HFFc6 (cell line): ENCODE data around the gene DHRSX. TPM values are rescaled to one million over a fixed set of nuclear protein-coding genes. Genes with fewer than 3 reads are reported as not detected.
"Not testable (repeated sequence)": the region's sequence is repeated elsewhere in the genome, so short reads cannot be mapped to it uniquely, and the experiment has no call there.

Experiments used
- DNase-seq: peaks from one replicate; pipeline ENCODE4 v3.0.0-alpha.2; 2018
- H3K27ac Mint-ChIP-seq: 2 replicates; pipeline ENCODE4 v1.8.0; 2020; ENCODE audit warnings: mild to moderate bottlenecking, mixed read lengths
- H3K27me3 Mint-ChIP-seq: 2 replicates; pipeline ENCODE4 v1.8.0; 2021; ENCODE audit warnings: mild to moderate bottlenecking, moderate library complexity, mixed read lengths; ENCODE audit not compliant: insufficient read depth
- H3K36me3 Mint-ChIP-seq: 2 replicates; pipeline ENCODE4 v1.8.0; 2021; ENCODE audit warnings: low read depth, mixed read lengths
- H3K4me1 Mint-ChIP-seq: 2 replicates; pipeline ENCODE4 v1.8.0; 2020; ENCODE audit warnings: low read depth, mixed read lengths
- H3K4me3 Mint-ChIP-seq: 2 replicates; pipeline ENCODE4 v1.8.0; 2020; ENCODE audit warnings: mild to moderate bottlenecking, moderate library complexity, mixed read lengths
- H3K9me3 Mint-ChIP-seq: 2 replicates; pipeline ENCODE4 v1.8.0; 2020; ENCODE audit warnings: mild to moderate bottlenecking, mixed read lengths
- total RNA-seq, 6 experiments: library from RNA; stranded (reverse); fragmentation: NEBNext Ultra II Directional; extraction: Animal tissue kit (Norgen Biotek cat#: 25700); gene quantifications; 2 replicates in 1 of 6; 3 replicates in 5 of 6; pipeline ENCODE4 v1.2.3, GENCODE V29; 2021
- TF ChIP-seq, protein P1 (sequence below): fragments of 200-600 bp; sonication (generic); IDR thresholded peaks from 2 replicates; pipeline ENCODE4 v1.5.0; 2021; ENCODE audit warnings: antibody characterized with exemption, mild to moderate bottlenecking

DHRSX gene
- total RNA-seq, 6 experiments from 2014 or later: 19.6 to 27.1 (median 22.9) TPM

DNA sequence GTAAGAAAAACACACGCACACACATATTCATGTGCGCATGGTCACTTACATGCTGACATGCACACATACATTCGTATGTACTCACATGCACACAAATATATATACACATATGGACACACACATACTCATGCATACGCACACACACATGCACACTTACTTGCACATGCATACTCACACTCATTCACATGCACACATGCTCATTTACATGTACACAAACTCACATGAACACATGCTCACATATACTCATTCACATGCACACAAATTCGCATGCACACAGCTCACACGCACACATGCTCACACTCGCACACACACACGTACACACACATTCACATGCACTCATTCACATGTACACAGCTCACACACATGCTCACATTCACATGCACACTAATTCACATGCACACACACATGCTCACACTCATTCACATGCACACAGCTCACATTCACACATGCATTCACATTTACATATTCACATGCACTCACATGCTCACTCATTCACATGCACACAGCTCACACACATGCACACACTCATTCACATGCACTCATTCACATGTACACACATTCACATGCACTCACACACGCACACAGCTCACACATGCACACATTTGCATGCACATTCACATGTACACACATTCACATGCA lies 276.1 kb downstream of the DHRSX start:
- Mint-ChIP-seq H3K9me3 (peaks cover 61% of the 10 kb centered on the region), H3K4me1 (no peaks in the 10 kb centered on the region), H3K27me3 (peaks cover 2% of the 10 kb centered on the region; the same call in 1 of the 2 replicates), H3K27ac (no peak overlapping the region), H3K4me3 (no peak overlapping the region), H3K36me3 (peaks cover 50% of the 10 kb centered on the region)
- TF ChIP-seq, protein P1, sequence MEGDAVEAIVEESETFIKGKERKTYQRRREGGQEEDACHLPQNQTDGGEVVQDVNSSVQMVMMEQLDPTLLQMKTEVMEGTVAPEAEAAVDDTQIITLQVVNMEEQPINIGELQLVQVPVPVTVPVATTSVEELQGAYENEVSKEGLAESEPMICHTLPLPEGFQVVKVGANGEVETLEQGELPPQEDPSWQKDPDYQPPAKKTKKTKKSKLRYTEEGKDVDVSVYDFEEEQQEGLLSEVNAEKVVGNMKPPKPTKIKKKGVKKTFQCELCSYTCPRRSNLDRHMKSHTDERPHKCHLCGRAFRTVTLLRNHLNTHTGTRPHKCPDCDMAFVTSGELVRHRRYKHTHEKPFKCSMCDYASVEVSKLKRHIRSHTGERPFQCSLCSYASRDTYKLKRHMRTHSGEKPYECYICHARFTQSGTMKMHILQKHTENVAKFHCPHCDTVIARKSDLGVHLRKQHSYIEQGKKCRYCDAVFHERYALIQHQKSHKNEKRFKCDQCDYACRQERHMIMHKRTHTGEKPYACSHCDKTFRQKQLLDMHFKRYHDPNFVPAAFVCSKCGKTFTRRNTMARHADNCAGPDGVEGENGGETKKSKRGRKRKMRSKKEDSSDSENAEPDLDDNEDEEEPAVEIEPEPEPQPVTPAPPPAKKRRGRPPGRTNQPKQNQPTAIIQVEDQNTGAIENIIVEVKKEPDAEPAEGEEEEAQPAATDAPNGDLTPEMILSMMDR: no peak
- no peak for DNase-seq

DNA sequence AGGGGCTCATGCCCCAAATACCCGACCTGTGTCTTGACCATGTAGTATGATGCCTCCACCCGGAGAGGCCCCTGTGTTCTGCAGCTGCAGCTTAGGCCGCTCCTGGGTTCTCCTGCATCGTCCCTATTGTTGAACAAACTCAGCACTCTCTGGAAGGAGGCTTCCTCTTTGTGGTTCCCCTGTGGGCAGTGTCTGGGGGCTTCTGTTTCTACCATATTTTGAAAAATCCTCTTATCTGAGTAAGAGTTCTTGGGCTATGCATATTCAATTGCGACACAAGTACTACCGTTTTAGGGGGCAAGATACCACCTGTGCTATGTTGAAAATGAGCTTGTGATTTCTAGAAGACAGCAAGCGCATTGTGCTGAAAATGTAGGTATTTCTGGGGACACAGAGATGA lies 276.6 kb downstream of the DHRSX start:
- Mint-ChIP-seq H3K4me1 (no peaks in the 10 kb centered on the region), H3K27ac (no peak overlapping the region), H3K4me3 (no peak overlapping the region), H3K9me3 (peaks cover 67% of the 10 kb centered on the region), H3K36me3 (peaks cover 44% of the 10 kb centered on the region), H3K27me3 (peaks cover 2% of the 10 kb centered on the region)
- DNase-seq: no peak
- TF ChIP-seq, protein P1: no peak

DNA sequence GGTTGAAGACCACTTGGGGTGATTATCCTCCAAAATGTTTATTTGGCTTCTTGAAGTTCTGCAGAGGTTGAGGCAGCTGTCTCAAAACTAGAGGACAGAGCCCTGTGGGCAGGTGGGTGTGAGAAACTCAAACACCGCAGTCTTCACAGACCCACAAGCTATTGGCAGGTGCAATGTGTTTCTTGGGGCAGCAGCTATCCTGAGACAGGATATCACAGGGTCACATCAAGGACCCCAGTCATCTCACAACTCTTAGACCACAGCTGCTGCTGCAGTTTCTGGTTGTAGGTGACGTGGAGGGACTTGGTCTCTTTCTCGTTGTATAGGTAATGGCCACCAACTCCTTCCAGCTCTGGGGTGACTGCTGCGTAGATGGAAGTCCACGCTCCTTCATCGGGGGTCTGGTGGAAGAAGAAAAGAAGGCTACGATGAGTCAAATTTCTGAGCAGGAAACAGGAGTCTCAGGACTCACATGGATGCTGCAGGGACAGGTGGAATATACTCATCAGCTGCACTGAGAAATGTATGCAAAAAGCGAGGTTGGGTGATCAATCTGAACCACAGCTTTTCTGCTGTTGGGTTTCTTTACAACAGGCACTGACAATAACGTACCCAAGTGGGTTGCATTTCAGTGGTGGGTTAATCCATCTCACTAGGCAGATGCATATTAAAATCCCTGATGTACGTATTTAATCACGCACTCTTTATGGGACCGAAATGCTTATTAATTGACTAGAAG lies 279.8 kb downstream of the DHRSX start:
- Mint-ChIP-seq H3K36me3 (peaks cover 37% of the 10 kb centered on the region), H3K4me3 (no peak overlapping the region), H3K27me3 (peaks cover 3% of the 10 kb centered on the region), H3K27ac (no peak overlapping the region), H3K4me1 (no peaks in the 10 kb centered on the region), H3K9me3 (peaks cover 82% of the 10 kb centered on the region)
- TF ChIP-seq, protein P1: no peak
- no peak for DNase-seq

DNA sequence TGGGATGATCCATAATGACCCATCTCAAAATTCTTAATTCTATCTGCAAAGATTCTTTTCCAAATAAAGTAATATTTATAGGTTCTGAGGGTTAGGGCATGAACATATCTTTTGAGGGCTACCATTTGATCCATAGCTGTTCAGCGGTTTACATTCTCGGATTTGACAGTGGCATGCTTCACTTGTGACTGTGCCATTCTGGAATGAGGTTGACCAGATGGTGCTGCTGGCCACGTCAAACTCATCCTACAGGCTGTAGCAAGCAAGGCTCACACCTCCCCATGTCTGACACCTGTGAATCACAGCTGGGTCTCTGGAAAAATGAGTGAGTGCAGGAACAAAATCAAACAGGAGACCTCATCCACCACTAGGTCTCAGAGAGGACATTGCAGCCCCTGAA lies 280.5 kb downstream of the DHRSX start:
- DNase-seq: no peak
- Mint-ChIP-seq H3K27me3 (peaks cover 4% of the 10 kb centered on the region), H3K36me3 (peaks cover 30% of the 10 kb centered on the region), H3K4me3 (no peak overlapping the region), H3K4me1 (no peaks in the 10 kb centered on the region), H3K9me3 (peaks cover 78% of the 10 kb centered on the region), H3K27ac (no peak overlapping the region)
- TF ChIP-seq, protein P1: no peak

DNA sequence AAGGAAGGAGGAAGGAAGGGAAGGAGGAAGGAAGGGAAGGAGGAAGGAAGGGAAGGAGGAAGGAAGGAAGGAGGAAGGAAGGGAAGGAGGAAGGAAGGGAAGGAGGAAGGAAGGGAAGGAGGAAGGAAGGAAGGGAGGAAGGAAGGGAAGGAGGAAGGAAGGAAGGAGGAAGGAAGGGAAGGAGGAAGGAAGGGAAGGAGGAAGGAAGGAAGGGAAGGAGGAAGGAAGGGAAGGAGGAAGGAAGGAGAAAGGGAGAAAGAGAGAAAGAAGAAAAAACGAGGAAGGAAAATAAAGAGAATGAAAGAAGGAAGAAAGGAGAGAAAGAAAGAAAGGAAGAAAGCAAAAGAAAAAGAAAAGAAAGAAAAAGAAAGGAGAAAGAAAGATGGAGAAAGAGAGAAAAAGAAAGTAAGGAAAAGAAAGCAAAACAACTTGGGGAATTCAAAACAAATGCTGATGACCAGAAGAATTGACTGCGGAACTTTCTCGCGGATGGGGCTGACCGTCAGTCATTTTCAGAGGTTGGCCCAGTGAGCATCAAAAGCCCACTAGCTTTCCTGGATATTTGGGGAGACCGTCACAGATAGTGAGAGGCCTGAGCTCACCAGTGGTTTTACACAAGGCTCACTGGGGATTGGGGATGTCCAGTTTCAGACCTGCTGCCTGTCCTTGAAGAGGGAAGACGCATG lies 286.5 kb downstream of the DHRSX start:
- H3K9me3 Mint-ChIP-seq: peaks cover 71% of the 10 kb centered on the region
- not testable (repeated sequence) for H3K36me3 Mint-ChIP-seq, H3K4me3 Mint-ChIP-seq, DNase-seq, H3K27ac Mint-ChIP-seq, H3K27me3 Mint-ChIP-seq, H3K4me1 Mint-ChIP-seq

DNA sequence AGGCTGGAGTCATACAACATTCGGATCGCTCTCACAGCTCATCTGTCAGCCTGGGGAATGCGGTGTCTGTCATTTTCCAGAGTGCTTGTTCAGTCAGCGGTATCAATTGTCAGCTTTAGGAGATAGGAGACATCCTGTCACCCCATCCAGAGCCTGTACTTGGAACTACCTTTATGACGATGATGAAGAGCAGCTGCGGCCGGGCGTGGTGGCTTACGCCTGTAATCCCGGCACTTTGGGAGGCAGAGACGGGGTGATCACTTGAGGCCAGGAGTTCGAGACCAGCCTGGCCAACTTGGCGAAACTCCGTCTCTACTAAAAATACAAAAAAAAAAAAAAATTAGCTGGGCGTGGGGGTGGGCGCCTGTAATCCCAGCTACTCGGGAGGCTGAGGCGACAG lies 289.1 kb downstream of the DHRSX start:
- H3K27me3 Mint-ChIP-seq, H3K27ac Mint-ChIP-seq, H3K4me1 Mint-ChIP-seq, DNase-seq, H3K4me3 Mint-ChIP-seq: not testable (repeated sequence)
- Mint-ChIP-seq H3K36me3 (peaks cover 14% of the 10 kb centered on the region; the same call in 1 of the 2 replicates), H3K9me3 (peaks cover 53% of the 10 kb centered on the region)
